HG02938 (cell line): Measurements from ENCODE around the gene EIF2S1.
"Not testable (repeated sequence)": the region's sequence is repeated elsewhere in the genome, so short reads cannot be mapped to it uniquely, and the experiment has no call there.

Source experiments
- ATAC-seq: cut with Tn5 transposase; IDR thresholded peaks from one replicate; pipeline ENCODE4 v1.9.1; 2021; ENCODE audit warnings: mild to moderate bottlenecking, moderate library complexity; ENCODE audit not compliant: unreplicated experiment

EIF2S1 gene

GRCh38 chr14:67371247-67372148 lies 11.4 kb downstream of the EIF2S1 start:
- ATAC-seq, result no peak

- ATAC-seq, result no peak
Observed at GRCh38 chr14:67372833-67373232, 12.7 kb downstream of the EIF2S1 start.

- ATAC-seq, result no peak
Observed at GRCh38 chr14:67373347-67373746, 13.2 kb downstream of the EIF2S1 start.

- ATAC-seq, result no peak
Observed at GRCh38 chr14:67377916-67378315, 17.8 kb downstream of the EIF2S1 start.

- no peak for ATAC-seq
Observed at GRCh38 chr14:67385120-67385519, 25.0 kb downstream of the EIF2S1 start.

GRCh38 chr14:67385618-67386017 lies 25.5 kb downstream of the EIF2S1 start:
- no peak for ATAC-seq

GRCh38 chr14:67387195-67387594 lies 27.1 kb downstream of the EIF2S1 start:
- ATAC-seq, result no peak

GRCh38 chr14:67389275-67389674 lies 29.1 kb downstream of the EIF2S1 start:
- no peak for ATAC-seq

- ATAC-seq, result no peak
Observed at GRCh38 chr14:67389811-67390534, 29.8 kb downstream of the EIF2S1 start.

GRCh38 chr14:67391268-67391667 lies 31.1 kb downstream of the EIF2S1 start:
- no peak for ATAC-seq

GRCh38 chr14:67392123-67392522 lies 32.0 kb downstream of the EIF2S1 start:
- ATAC-seq, result no peak

GRCh38 chr14:67392800-67393199 lies 32.7 kb downstream of the EIF2S1 start:
- ATAC-seq, result no peak

GRCh38 chr14:67393689-67394088 lies 33.6 kb downstream of the EIF2S1 start:
- ATAC-seq, result no peak

GRCh38 chr14:67395086-67395875 lies 35.2 kb downstream of the EIF2S1 start:
- ATAC-seq, result no peak

GRCh38 chr14:67395876-67396189 lies 35.7 kb downstream of the EIF2S1 start:
- ATAC-seq, result no peak

GRCh38 chr14:67396381-67396970 lies 36.3 kb downstream of the EIF2S1 start:
- ATAC-seq, result no peak

GRCh38 chr14:67397536-67397935 lies 37.4 kb downstream of the EIF2S1 start:
- ATAC-seq, result no peak

GRCh38 chr14:67400434-67400833 lies 40.3 kb downstream of the EIF2S1 start:
- no peak for ATAC-seq

- no peak for ATAC-seq
Observed at GRCh38 chr14:67405771-67406170, 45.6 kb downstream of the EIF2S1 start.

- not testable (repeated sequence) for ATAC-seq
Observed at GRCh38 chr14:67408122-67408801, 48.1 kb downstream of the EIF2S1 start.
